NOMO-1 treated with dmso at 0.1 percent for 144 hours (cell line): ENCODE measurements around the gene DPEP1.
"Not testable (repeated sequence)": the region's sequence is repeated elsewhere in the genome, so short reads cannot be mapped to it uniquely, and the experiment has no call there.

Experiments used
- DNase-seq: peaks from one replicate; lab custom pipeline; 2025; ENCODE audit not compliant: unreplicated experiment; lab: John Stamatoyannopoulos, UW

The DPEP1 gene

DNA sequence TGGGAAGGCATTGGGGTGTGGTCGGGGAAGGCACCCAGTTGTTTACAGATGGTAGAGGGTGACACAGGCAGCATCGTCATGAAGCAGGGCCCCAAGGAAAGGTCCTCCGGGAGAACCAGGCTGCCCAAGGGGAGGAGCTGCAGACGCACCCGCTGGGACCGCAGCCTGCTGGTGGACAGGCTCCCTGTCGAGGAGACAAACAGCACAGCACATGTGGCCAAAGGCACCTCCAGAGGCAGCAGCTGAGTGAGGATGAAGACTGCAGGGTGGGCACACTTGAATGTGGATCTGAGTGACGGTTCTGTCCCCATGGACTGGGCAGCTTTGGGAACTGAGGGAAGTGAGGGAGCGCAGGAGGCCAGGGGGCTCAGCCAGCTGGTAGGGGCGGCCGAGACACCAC lies 31.7 kb downstream of the DPEP1 start:
- no peak for DNase-seq

DNA sequence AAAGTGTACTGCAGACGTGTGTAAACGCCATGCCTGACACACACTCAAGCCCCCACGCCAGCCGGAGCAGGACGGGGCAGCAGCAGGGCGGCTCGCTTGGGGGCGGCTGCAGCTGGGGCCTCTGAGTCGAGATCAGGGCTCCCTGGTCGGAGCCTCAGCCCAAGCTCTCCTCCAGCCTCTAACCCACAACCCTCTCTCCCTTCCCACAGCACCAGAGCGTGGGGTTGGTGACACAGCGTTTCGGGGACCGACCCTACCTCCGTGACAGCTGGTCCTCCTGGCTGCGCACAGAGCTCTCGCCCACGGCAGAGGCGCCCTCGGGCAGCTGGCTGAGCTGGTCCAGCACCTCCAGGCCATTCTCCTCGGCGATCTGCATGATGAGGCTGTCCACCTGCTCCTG lies 32.8 kb downstream of the DPEP1 start:
- no peak for DNase-seq

DNA sequence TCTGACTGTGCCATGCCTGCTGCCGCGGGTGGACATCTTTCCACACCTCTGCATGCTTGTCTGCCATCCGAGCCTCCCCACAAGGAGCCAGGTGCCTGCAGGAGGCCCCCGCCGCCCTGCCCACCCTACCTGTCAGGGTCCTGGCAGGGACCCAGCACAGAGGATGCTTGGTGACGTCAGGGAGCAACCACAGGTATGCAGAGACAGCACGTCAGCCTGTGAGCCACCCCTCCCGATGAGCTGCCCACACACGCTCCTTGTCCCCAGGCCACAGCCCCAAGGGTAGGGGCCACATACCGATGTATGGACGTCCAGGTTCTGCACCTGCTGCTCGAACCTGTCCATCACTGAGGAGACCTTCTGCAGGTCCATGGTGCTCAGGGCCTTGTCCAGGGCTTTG lies 33.5 kb downstream of the DPEP1 start:
- DNase-seq: no peak

DNA sequence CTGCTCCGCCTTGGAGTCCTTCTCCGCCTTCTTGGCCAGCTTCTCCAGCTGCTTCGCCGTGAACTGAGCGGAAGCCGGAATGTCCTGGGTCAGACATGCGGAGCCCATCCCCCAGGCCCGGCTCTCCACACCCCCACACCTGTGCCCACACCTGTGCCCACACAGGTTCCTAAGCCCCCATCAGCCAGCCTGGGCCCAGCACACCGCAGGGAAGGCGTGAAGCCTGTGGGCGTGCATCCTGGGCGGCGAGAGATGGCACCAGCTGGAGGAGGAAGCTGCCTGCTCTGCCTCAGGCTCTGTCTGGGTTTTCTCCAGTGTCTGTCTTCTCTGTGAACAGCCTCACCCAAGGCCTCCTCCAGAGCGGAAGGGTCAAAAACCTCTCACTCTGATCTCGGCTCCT lies 38.1 kb downstream of the DPEP1 start:
- no peak for DNase-seq

DNA sequence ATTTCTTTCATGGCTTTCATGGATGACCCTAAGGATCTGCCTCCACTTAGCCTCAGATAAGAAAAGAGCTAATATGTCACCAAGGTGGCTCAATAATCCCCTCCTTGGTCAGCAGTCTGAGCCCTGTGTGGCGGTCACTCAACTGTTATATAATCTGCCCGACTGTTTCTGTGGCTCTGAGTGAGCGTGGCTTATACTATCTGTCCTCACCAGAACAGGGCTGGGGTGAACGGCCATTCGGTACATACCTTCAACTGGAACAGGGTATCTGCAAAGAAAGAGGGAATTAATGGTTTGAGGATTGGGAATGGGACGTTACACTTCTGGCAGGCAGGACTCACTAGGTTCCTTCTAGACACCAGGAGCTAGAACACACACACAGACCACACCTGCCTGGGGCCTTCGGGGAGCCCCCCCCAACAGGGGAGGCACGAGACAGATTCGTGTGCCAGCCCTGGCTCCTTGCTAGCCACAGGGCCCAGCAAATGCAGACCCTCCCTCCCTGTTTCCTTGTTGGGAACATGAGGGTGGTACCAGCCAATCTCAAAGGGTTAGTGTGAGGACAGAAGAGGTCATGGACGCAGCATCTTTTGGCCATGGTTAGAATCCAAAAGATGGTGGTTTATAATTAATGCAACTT lies 40.3 kb downstream of the DPEP1 start:
- no peak for DNase-seq

DNA sequence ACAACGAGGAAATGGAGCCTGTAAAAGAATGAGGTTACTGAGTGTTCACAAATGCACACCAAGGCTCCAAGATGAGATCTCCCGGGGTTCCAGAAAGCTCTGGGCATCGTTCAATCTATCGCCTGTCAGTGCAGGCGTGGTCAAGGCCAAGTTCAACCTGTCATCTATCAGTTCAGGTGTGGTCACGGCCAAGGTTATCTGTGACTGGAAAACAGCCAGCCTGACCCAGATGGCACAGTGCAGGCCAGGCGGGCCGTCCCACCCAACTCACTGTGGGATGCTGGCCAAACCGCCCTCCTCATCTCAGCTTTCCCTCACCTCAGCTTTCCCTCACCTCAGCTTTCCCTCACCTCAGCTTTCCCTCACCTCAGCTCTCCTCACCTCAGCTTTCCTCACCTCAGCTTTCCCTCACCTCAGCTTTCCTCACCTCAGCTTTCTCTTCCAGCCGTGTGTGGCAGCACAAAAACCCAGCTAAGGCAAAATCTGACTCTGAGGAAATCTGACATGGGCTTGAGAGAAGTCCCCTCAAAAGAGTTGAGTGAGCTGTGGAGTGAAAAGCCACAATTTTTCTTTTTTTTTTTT lies 41.7 kb downstream of the DPEP1 start:
- DNase-seq: no peak

DNA sequence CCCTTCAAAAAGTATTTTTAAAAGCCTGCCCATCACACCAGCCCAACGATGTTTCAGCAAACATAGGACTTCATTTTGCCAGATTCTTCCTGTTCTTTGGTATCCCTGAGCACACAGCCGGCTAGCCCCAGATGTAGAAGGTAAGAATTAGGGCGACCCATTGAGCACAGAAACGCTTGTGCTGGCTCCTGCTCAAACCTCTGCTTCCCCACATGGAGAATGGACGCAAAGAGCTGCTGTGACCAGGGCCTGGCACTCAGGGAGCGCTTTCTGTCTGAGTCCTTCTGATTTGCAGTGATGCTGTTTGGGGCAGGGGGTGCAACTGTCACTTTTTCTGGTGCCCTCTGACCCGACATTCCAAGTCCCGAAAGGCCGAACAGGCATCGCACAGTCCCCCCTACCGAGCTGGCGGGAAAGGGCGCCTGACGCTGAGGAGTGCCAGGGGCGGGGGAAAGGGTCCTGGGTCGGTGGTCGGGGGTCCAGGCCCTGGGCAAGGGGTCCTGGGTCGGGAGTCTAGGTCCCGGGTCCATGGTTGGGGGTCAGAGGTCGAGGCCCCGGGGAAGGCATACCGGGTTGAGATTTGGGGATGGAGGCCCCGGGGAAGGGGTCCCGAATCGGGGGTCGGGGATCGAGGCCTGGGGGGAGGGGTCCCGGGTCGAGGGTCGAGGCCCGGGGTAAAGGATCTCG lies 43.1 kb downstream of the DPEP1 start:
- DNase-seq: no peak

DNA sequence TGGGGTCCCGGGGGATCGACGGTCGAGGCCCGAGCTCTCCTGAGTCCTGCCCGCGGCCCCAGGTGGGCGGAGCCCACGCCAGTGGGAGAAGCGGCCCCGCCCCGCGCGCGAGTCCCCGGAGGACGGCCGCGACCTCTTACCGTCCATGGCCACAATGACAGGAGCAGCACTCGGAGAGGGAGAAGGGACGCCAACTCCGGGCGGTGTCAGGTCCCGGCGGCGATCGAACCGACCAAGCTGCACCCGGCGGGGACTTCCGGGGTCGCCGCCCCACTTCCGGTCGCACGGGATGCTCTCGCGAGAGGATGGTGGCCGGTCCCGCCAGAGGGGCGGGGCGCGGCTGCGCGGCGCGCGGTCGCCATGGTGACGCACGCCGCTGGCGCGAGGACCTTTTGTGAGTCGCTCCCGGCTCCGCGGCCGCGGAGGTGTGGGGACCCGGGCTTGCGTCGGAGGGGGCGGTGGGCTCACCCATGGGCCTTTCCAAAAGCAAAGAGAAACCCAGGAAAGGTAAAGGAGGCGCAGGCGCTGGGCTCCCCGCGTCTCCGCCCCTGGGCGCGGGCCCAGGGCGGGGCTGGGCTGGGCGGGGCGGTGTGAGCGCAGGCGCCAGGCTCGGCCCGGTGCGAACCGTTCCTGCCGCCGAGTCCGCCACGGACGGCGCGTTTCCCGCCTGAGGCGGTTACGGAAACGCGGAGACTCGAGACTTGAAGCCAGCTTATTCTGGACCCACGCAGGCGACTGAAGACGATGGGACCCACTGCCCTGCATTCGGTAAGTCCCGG lies 44.2 kb downstream of the DPEP1 start, which contains the start of the genes CHMP1A and SPATA33:
Gene CHMP1A (minus strand): TSS at position 267 of the 779 bp plus-strand sequence. CDS start 120 bp downstream, at position 147.
Gene SPATA33 (plus strand): TSS at position 395 of the 779 bp plus-strand sequence. CDS start 76 bp downstream, at position 471.
- DNase-seq: peak; percentile 59

DNA sequence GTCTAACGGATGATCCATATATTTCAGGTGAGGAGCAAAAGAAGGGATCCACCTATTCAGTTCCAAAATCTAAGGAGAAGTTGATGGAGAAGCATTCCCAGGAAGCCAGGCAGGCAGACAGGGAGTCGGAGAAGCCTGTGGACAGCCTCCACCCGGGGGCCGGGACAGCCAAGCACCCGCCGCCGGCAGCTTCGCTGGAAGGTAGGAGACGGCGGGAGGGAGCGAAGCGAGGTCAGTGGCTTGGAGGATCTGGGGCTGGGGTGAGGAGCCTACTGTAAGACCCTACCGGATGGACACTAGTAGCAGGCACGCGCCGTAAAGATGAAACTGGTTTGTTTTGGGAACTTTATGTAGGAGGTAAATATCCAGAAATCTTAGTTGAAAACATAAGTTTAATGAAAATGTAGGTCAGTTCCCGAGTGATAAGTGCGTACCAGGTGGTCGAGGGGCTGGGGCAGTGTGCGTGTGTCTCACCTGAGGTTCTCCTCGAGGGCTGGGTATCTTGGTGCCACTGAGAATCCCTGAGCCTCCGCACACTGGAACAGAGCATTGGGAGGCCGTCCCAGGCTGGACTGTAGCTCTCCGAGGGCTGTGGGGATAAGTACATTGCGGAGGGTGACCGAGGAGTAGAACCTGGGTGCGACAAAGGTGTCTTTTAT lies 44.9 kb downstream of the DPEP1 start:
- no peak for DNase-seq

DNA sequence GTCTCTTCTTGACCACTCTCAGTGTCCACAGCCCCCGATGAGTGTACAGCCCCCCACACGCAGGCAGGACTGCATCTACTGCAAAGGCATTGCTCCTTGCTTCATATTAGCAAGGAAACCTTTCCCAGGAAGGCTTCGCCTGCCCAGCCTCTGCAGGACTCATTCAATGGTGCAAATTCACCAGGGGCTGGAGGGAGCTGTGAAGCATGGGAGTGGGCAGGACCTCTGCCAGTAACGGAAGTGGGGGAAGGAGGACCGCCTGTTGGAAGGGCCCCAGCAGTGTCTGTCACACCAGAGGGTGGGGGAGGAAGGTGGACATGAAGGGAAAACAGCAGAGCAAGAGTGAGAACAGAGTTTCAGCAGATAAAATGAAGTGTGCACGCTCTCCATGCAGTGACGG lies 46.7 kb downstream of the DPEP1 start:
- no peak for DNase-seq

DNA sequence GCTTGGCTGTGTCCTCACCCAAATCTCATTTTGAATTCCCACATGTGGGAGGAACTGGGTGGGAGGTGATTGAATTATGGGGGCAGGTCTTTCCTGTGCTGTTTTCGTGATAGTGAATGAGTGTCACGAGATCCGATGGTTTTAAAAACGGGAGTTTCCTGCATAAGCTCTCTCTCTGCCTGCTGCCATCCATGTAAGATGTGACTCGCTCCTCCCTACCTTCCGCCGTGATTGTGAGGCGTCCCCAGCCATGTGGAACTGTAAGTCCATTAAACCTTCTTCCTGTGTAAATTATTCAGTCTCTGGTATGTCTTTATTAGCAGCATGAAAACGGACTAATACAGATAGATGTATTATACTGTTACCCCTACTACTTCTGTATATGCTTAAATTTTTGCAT lies 47.8 kb downstream of the DPEP1 start:
- no peak for DNase-seq

DNA sequence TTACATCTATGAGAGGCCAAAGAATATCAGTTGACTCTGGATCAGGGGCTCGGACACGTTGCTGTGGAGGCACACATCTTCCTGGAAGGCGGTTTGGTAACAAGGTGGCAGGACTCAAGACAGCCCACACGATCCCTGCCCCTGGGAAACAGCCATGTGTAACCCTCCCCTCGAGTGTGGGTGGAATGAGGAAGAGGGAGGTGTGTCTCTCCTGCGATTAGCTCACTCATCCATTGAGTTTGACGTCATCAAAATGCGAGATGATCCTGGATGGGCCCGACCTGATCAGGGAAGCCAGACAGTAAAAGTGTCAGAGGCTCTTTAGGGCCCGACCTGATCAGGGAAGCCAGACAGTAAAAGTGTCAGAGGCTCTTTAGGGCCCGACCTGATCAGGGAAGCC lies 50.8 kb downstream of the DPEP1 start:
- not testable (repeated sequence) for DNase-seq

DNA sequence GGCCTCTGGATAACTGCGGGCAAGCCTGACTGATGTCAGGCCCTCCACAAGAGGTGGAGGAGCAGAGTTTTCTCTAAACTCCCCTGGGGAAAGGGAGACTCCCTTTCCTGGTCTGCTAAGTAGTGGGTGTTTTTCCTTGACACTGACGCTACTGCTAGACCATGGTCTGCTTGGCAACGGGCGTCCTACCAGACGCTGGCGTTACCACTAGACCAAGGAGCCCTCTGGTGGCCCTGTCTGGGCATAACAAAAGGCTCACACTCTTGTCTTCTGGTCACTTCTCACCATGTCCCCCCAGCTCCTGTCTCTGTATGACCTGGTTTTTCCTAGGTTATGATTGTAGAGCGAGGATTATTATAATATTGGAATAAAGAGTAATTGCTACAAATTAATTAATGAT lies 53.6 kb downstream of the DPEP1 start:
- not testable (repeated sequence) for DNase-seq

DNA sequence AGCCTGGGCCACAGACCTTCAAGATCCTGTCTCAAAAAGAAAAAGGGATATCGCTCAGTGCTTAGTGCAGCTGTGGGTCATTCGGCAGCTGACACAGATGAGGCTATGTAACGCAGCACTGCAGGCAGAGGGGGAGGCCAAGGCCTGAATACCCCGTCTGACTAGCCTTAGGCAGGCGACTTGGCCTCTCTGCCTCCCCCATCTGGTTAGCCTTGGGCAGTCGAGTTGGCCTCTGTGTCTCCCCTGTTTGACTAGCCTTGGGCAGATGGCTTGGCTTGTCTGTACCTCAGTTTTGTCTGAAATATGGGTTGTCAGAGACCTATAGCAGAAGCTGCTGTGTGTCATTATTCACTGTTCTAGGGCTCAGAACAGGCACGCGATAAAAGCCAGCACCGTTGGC lies 54.2 kb downstream of the DPEP1 start:
- no peak for DNase-seq

DNA sequence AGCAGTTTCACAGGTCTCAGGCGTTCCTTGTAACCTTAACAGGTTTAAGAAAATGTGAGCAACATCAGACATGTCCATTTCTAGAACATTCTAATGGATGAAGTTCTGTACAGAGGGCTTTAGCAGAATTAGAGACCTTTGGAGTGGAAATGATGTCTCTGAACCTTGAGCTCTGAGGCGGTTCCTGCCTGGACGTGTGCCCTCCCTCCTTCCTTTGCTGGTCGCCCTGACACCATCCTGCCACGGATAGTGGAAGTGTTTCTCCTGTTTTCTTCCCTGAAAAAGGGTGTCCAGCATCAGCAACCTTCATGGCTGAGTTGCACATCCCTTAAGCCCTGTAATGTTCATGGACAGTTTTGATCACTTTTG lies 55.3 kb downstream of the DPEP1 start:
- no peak for DNase-seq

DNA sequence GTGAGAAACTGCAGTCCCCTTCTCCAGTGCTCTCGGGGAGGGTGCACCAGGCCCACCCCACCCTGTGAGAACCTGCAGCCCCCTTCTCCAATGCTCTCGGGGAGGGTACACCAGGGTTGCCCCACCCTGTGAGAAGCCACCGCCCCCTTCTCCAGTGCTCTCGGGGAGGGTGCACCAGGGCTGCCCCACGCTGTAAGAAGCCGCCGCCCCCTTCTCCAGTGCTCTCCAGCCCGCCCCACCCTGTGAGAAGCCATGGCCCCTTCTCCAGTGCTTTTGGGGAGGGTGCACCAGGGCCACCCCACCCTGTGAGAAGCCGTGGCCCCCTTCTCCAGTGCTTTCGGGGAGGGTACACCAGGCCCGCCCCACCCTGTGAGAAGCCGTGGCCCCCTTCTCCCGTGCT lies 56.3 kb downstream of the DPEP1 start:
- DNase-seq: no peak

DNA sequence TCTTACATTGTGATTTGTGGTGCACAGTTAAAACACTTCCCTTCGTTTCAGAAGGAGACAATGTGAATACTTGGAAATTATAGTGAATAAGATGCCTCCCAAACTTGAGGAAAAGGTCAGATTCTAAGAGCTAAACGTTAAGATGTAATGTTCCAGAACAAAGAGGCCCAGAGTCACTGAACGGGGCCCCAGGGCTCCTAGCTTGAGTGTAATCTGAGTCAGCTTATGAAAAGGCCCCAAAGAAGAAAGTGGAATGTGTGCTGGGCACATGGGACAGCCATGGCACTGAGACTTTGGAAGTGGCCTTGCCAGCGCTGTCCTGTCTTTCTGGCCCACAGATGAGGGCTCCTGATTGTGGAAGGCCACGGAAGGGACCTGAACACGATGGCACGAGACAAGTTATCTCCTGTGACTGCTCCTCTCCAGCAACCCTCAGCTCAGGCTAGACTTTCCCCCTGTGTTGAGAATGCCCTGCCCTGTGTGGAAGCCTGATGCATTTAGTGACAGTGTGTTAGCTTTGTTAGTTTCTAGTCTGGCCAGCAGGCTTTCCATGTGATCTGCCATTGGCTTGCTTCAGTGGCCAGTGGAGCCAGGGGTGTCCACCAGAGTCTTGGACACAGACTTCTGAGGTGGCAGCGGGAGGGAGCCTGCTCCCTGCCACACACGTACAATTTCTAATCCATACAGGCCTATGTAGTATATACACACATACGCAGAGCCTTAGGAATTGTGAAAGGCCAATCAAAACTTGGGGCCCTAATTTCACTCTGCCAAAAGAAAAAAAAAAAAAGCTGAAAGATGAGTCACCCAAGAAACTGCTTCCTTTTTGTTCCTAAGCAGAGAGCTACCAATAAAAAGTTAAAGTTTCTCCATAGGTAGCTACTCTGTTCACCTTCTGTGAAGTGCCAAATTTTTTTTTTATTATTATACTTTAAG lies 57.3 kb downstream of the DPEP1 start:
- peak; percentile 51 for DNase-seq

DNA sequence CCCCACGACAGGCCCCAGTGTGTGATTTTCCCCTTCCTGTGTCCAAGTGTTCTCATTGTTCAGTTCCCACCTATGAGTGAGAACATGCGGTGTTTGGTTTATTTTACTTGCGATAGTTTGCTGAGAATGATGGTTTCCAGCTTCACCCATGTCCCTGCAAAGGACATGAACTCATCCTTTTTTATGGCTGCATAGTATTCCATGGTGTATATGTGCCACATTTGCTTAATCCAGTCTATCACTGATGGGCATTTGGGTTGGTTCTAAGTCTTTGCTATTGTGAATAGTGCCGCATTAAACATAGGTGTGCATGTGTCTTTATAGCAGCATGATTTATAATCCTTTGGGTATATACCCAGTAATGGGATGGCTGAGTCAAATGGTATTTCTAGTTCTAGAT lies 58.1 kb downstream of the DPEP1 start:
- not testable (repeated sequence) for DNase-seq

DNA sequence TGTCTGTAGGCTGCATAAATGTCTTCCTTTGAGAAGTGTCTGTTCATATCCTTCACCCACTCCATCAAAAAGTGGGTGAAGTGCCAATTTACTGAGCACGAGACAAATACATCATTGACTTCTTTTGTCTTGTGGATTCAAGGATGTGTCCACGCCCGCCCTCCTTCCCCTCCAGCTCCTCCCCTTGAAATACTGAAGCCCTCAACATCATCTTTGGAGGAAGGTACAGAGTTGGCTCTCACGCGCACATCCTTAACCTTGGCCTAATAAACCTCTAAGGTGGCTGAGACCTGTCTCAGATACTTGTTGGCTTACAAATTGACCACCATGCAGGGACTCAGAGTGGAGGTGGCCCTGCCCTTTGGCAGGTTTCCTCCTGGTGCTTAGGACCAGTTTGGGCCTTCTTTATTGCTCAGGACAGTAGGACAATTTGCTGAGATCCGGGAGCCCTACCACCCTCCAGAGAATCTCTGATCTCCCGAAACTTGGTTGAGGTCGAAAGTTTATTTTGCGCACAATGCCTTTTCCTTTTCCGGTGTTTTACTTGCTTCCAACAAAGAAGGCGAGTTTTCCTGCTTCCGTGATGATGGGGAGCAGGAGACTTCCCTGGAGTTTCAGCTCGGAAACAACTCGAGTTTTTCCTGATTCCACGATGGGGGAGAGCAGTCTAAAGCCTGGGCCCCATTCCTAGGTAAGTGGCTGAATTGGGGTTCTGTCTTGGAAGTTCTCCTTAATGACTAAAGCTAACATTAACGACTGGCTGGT lies 58.9 kb downstream of the DPEP1 start:
- DNase-seq: no peak
